SK-N-SH (cell line): ENCODE results near the gene GPC5.

Source experiments
- GATA2 ChIP-seq: sonication (generic); formaldehyde crosslinking; IDR thresholded peaks from 2 replicates; pipeline ENCODE4 v1.5.0; 2020; ENCODE audit warnings: mild to moderate bottlenecking, missing genetic modification reagents
- SIN3A ChIP-seq: IDR thresholded peaks from 2 replicates; pipeline ENCODE4 v1.6.1; 2012; ENCODE audit warnings: low read depth, mild to moderate bottlenecking, low read length, moderate library complexity, borderline replicate concordance
- TF ChIP-seq, protein P1 (sequence below): IDR thresholded peaks from 2 replicates; pipeline ENCODE4 v1.6.1; 2012; ENCODE audit warnings: mild to moderate bottlenecking, low read depth, low read length, moderate library complexity

DNA sequence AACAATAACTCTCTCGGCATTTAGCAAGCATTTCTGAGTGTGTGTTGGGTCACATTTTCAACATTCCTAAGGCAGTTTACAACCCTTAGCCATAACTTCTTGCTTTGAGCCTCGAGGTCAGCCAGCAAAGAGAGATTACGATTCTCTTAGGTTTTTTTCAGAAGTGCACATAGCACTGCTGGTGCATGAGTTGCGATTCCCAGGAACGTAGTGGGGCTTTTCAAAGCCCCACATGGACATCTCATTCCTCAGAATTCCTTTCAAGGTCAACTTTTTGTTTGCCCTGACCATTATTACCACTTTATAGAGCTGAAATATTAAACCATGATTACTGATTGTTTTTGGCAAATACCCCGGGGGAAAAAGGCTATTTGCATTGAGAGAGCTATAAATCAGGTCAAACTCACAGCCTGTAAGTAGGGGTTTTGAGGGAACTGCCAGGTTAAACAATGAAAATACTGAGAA lies 705.3 kb downstream of the GPC5 start:
- TF ChIP-seq, protein P1, sequence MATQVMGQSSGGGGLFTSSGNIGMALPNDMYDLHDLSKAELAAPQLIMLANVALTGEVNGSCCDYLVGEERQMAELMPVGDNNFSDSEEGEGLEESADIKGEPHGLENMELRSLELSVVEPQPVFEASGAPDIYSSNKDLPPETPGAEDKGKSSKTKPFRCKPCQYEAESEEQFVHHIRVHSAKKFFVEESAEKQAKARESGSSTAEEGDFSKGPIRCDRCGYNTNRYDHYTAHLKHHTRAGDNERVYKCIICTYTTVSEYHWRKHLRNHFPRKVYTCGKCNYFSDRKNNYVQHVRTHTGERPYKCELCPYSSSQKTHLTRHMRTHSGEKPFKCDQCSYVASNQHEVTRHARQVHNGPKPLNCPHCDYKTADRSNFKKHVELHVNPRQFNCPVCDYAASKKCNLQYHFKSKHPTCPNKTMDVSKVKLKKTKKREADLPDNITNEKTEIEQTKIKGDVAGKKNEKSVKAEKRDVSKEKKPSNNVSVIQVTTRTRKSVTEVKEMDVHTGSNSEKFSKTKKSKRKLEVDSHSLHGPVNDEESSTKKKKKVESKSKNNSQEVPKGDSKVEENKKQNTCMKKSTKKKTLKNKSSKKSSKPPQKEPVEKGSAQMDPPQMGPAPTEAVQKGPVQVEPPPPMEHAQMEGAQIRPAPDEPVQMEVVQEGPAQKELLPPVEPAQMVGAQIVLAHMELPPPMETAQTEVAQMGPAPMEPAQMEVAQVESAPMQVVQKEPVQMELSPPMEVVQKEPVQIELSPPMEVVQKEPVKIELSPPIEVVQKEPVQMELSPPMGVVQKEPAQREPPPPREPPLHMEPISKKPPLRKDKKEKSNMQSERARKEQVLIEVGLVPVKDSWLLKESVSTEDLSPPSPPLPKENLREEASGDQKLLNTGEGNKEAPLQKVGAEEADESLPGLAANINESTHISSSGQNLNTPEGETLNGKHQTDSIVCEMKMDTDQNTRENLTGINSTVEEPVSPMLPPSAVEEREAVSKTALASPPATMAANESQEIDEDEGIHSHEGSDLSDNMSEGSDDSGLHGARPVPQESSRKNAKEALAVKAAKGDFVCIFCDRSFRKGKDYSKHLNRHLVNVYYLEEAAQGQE: no peak
- no peak for TF ChIP-seq GATA2 (CRISPR knock-in tag)
- no peak for TF ChIP-seq SIN3A
